ENCODE measurements around the gene ADGRB2.

DNA sequence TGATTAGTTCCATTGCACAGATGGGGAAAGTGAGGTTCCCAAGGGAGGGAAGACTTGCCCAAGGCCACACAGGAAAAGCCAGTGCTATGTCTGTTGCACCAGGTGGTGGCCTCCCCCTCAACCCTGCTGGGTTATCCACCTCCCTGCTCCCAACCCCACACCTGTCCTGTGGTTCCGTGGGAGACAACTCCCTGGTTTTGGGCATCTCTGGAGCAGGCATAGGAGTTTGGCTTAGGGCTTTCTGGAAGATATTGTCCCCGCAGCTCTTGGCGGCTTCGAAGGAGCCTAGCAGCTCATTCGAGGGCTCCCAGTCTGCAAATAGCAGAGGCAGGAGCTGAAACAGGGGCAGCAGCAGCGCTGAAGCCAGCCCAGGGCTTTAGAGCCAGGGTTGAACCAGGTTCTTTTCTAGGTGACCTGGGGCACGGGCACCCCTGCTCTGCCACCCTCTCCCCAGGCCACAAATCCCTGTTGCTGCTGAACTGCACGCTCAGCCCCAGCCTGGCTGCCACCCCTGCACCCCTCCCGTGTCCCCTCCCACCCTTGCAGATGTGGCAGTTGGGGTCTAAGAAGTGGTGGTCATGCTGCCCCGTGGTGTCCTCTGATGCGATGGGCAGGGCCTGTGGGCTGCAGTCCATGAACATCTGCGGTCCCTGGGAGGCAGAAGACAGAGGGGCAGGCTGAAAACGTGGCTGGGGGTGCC, 29.6 kb upstream of the ADGRB2 start:
- TF ChIP-seq, protein P1, sequence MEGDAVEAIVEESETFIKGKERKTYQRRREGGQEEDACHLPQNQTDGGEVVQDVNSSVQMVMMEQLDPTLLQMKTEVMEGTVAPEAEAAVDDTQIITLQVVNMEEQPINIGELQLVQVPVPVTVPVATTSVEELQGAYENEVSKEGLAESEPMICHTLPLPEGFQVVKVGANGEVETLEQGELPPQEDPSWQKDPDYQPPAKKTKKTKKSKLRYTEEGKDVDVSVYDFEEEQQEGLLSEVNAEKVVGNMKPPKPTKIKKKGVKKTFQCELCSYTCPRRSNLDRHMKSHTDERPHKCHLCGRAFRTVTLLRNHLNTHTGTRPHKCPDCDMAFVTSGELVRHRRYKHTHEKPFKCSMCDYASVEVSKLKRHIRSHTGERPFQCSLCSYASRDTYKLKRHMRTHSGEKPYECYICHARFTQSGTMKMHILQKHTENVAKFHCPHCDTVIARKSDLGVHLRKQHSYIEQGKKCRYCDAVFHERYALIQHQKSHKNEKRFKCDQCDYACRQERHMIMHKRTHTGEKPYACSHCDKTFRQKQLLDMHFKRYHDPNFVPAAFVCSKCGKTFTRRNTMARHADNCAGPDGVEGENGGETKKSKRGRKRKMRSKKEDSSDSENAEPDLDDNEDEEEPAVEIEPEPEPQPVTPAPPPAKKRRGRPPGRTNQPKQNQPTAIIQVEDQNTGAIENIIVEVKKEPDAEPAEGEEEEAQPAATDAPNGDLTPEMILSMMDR (conservative IDR thresholded peaks at IDR 0.05 in 1 of 2, IDR thresholded peaks at IDR 0.05 in 1 of 2; ENCODE audit: extremely low read depth in 1 of 2, insufficient read depth in 1 of 2, low read depth in 1 of 2, low read length in 2 of 2) = no peak
- no peak for TF ChIP-seq EZH2 (IDR thresholded peaks at IDR 0.05; ENCODE audit: borderline replicate concordance, low read length)

Data from mammary epithelial cell (primary cell).